Hepatocyte (in vitro differentiated cells): ENCODE data around the gene ANO6.

Experiments
- EZH2 ChIP-seq: fragments of 200-600 bp; sonication (generic); IDR thresholded peaks from 2 replicates; pipeline ENCODE4 v1.6.1; 2016; ENCODE audit warnings: antibody characterized with exemption, mild to moderate bottlenecking, borderline replicate concordance
- TF ChIP-seq, protein P1 (sequence below): fragments of 200-600 bp; sonication (generic); IDR thresholded peaks from 2 replicates; pipeline ENCODE4 v1.5.1; 2016; ENCODE audit warnings: antibody characterized with exemption, mild to moderate bottlenecking; ENCODE audit not compliant: poor library complexity

DNA sequence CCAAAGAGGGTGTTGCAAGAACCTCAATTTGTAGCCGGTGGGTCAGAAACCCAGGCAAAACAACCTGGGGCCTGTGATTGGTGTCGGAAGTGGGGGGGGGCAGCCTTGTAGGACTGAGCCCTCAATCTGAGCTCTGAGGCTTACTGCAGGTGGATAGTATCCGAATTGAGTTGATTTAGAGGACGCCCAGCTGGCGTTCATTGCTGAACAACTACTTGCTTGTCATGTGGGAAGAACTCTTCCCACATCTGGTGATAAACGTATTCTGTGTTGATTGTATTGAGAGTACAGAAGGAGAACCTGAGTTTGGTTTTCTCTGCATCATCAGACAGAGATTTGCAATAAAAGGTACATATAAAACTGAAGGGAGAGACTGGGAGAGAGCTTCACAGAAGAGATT, 5.1 kb downstream of the ANO6 start:
- TF ChIP-seq, protein P1, sequence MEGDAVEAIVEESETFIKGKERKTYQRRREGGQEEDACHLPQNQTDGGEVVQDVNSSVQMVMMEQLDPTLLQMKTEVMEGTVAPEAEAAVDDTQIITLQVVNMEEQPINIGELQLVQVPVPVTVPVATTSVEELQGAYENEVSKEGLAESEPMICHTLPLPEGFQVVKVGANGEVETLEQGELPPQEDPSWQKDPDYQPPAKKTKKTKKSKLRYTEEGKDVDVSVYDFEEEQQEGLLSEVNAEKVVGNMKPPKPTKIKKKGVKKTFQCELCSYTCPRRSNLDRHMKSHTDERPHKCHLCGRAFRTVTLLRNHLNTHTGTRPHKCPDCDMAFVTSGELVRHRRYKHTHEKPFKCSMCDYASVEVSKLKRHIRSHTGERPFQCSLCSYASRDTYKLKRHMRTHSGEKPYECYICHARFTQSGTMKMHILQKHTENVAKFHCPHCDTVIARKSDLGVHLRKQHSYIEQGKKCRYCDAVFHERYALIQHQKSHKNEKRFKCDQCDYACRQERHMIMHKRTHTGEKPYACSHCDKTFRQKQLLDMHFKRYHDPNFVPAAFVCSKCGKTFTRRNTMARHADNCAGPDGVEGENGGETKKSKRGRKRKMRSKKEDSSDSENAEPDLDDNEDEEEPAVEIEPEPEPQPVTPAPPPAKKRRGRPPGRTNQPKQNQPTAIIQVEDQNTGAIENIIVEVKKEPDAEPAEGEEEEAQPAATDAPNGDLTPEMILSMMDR: no peak
- no peak for TF ChIP-seq EZH2
